Adrenal gland (tissue), 12 donors: ENCODE measurements around the gene IQGAP3. TPM values are rescaled to one million over a fixed set of nuclear protein-coding genes. Genes with fewer than 3 reads are reported as not detected.

Source experiments
- DNase-seq, 7 donors: peaks; one replicate each; pipeline ENCODE4 v3.0.0-alpha.2; 2019 to 2020
- H3K27ac ChIP-seq, 5 donors: fragments of 200-600 bp; sonication (generic) in 4 of 5; 1 replicate in 3 of 5; 2 replicates in 2 of 5; pipeline versions ENCODE4 v1.5.1 to v1.8.0; 2016 to 2020; ENCODE audit warnings: mild to moderate bottlenecking in 1 of 5
- H3K27me3 ChIP-seq: fragments of 200-600 bp; 2 replicates; pipeline ENCODE4 v1.8.0; 2021
- H3K36me3 ChIP-seq, 2 donors: fragments of 200-600 bp; replicated peaks in 1 of 2; 1 replicate in 1 of 2; 2 replicates in 1 of 2; pipeline versions ENCODE4 v1.5.1 to v1.8.0; 2018 to 2022
- H3K4me1 ChIP-seq, 2 donors: fragments of 200-600 bp; replicated peaks in 1 of 2; 1 replicate in 1 of 2; 2 replicates in 1 of 2; pipeline versions ENCODE4 v1.5.1 to v1.8.0; 2018 to 2021
- H3K4me3 ChIP-seq, 4 donors: fragments of 200-600 bp; sonication (generic) in 3 of 4; one replicate each; pipeline ENCODE4 v1.5.1; 2016 to 2018
- H3K9me3 ChIP-seq, 3 donors: fragments of 200-600 bp; sonication (generic) in 1 of 3; replicated peaks in 1 of 3; 1 replicate in 2 of 3; 2 replicates in 1 of 3; pipeline versions ENCODE4 v1.5.1 to v1.8.0; 2016 to 2021
- POLR2A ChIP-seq, 2 donors: fragments of 450-650 bp; IDR thresholded peaks; one replicate each; pipeline ENCODE4 v1.6.1; 2017; ENCODE audit warnings: antibody characterized with exemption in 2 of 2, mild to moderate bottlenecking in 2 of 2, moderate library complexity in 1 of 2
- WGBS, 4 donors: extraction: QIAGEN DNeasy Blood & Tissue Kit in 2 of 4; methylation state at CpG; one replicate each; pipeline versions ENCODE4 v1.1.5 to v1.1.7; 2013 to 2017; 5-methylcytosine and 5-hydroxymethylcytosine counted together
- intact Hi-C, 2 donors: fragments of 100-400 bp; cut with DNase I; formaldehyde crosslinking; loops; one replicate each; pipeline versions ENCODE4 v1.14.1 to v1.15.0; 2022 to 2023
- polyA plus RNA-seq, 3 donors: library from polyadenylated mRNA; stranded (reverse); fragments of 200-250 nt in 2 of 3; fragments of 350-450 nt in 1 of 3; fragmentation: Illumina TruSeq in 1 of 3; extraction: RNeasy Lipid Tissue Mini Kit (QIAGEN cat#74804) in 1 of 3; gene quantifications; one replicate each; pipeline ENCODE4 v1.2.3, GENCODE V29; 2013 to 2014
- total RNA-seq, 9 donors: library from RNA; depleted of rRNA in 4 of 9; stranded (reverse); fragments of >200 nt in 4 of 9; fragments of 120-200 nt in 1 of 9; fragmentation: NEBNext Ultra II Directional in 1 of 9; extraction: Animal tissue kit (Norgen Biotek cat#: 25700) in 1 of 9; gene quantifications; one replicate each; pipeline versions ENCODE4 v1.1.0 to v1.2.4, GENCODE V29; 2013 to 2023
- TF ChIP-seq, protein P1 (sequence below), 6 experiments: fragments of 450-650 bp in 4 of 6; fragments of 200-600 bp in 2 of 6; sonication (generic) in 1 of 6; IDR thresholded peaks; 1 replicate in 5 of 6; 2 replicates in 1 of 6; pipeline versions ENCODE4 v1.5.1 to v1.8.0; 2016 to 2021; ENCODE audit warnings: antibody characterized with exemption in 6 of 6, mild to moderate bottlenecking in 2 of 6, moderate library complexity in 1 of 6
- donor health status: healthy with polysubstance abuse.
- donor health status: Bipolar disorder and iron deficiency.
- donor health status: DM: yes; HTN: yes; CAD: no.
- donor health status: DM: no; HTN: no; CAD: no.
- donor health status: DM: no; HTN: no; CAD: no.
- donor health status: DM: yes; HTN: yes; CAD: no.

IQGAP3 gene
- total and polyA plus RNA-seq, 12 donors, result 0.16 to 5.3 (median 0.80) TPM

DNA sequence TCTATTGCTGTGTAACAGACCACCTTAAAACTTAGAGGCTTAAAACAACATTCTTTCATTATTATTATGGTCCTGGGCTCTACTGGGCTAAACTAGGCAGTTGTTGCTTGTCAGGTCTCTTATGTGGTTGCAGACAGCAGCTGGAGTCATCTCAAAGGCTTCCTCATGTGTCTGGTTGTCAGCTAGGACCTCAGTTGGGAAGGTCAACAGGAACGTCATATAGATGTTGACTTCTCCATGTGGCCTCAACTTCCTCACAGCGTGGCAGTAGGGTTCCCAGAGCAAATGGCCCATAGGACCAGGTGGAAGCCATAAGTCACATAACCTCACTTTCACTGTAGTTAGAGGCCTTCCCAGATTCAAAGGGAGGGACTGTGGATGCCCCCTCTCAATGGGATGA, 56.4 kb downstream of the IQGAP3 start:
- WGBS, 4 donors, result 42 to 64% (median 53%) methylated on average over 2 of the region's 2 CpGs
- DNase-seq, result no peak
- Histone ChIP-seq H3K27me3 (no peaks in the 10 kb centered on the region), H3K4me1 (peaks cover 0 to 8% of the 10 kb centered on the region in 2 donors), H3K4me3 (no peak overlapping the region), H3K9me3 (no peaks in the 10 kb centered on the region), H3K36me3 (no peaks in the 10 kb centered on the region), H3K27ac (no peak overlapping the region)
- TF ChIP-seq POLR2A (IDR thresholded peaks at IDR 0.05), result no peak
- TF ChIP-seq, protein P1, sequence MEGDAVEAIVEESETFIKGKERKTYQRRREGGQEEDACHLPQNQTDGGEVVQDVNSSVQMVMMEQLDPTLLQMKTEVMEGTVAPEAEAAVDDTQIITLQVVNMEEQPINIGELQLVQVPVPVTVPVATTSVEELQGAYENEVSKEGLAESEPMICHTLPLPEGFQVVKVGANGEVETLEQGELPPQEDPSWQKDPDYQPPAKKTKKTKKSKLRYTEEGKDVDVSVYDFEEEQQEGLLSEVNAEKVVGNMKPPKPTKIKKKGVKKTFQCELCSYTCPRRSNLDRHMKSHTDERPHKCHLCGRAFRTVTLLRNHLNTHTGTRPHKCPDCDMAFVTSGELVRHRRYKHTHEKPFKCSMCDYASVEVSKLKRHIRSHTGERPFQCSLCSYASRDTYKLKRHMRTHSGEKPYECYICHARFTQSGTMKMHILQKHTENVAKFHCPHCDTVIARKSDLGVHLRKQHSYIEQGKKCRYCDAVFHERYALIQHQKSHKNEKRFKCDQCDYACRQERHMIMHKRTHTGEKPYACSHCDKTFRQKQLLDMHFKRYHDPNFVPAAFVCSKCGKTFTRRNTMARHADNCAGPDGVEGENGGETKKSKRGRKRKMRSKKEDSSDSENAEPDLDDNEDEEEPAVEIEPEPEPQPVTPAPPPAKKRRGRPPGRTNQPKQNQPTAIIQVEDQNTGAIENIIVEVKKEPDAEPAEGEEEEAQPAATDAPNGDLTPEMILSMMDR (IDR thresholded peaks at IDR 0.05), result no peak
- intact Hi-C loops, result no loop called here

DNA sequence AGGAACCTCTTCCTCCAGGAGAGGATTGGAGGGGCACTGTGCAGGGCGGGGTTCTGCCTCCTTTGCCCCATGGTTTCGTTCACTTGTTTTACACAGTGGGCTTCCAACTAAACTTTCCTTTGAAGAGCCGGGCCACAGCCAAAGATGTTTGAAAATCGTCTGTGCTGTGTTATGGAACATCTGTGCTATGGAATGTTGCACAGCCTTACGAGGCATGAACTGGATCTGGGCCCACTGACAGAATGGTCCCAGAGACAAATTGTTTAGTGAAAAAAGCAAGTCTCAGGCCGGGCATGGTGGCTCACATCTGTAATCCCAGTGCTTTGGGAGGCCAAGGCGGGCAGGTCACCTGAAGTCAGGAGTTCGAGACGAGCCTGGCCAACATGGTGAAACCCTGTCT, 59.2 kb downstream of the IQGAP3 start:
- WGBS, 4 donors, result 79 to 83% (median 79%) methylated on average over 9 of the region's 9 CpGs
- intact Hi-C loops, result no loop called here
- peaks cover 0 to 20% of the 10 kb centered on the region in 2 donors for H3K4me1 ChIP-seq

DNA sequence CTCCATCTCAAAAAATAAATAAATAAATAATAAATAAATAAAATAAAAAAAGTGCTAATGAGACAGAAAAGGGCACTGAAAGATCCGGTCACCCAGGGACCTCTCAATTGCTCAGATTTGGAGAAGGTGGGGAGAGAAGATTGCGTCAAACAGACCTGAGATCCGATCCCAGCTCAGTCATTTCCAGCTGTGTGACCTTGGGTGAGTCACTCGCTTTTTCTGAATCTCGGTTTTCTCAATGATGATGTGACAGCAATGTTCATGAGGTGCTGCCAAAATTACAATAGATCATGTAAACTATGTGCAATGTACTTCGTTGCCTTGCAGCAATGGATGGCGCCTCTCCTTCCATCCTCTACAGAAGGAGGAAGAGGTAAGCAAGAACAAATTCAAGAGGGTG, 60.7 kb downstream of the IQGAP3 start:
- peaks cover 0 to 20% of the 10 kb centered on the region in 2 donors for H3K4me1 ChIP-seq
- H3K4me3 ChIP-seq, result no peak overlapping the region
- H3K9me3 ChIP-seq, result no peaks in the 10 kb centered on the region
- peak overlapping the region in 3 of 5 donors; percentile 20 to 84 (median 61) for H3K27ac ChIP-seq
- H3K36me3 ChIP-seq, result no peaks in the 10 kb centered on the region
- 44 to 51% (median 47%) methylated on average over 7 of the region's 7 CpGs for WGBS, 4 donors
- intact Hi-C loops, result no loop called here
- TF ChIP-seq POLR2A (IDR thresholded peaks at IDR 0.05), result no peak
- TF ChIP-seq, protein P1 (IDR thresholded peaks at IDR 0.05), result no peak
- no peaks in the 10 kb centered on the region for H3K27me3 ChIP-seq
- peak; percentile 50 to 81 (median 73) for DNase-seq

More for the DNA sequence above, 59.2 kb downstream of the IQGAP3 start:
- Histone ChIP-seq H3K9me3 (no peaks in the 10 kb centered on the region), H3K27ac (no peak overlapping the region), H3K4me3 (no peak overlapping the region), H3K27me3 (no peaks in the 10 kb centered on the region), H3K36me3 (no peaks in the 10 kb centered on the region)
- no peak for TF ChIP-seq POLR2A (IDR thresholded peaks at IDR 0.05)
- TF ChIP-seq, protein P1 (IDR thresholded peaks at IDR 0.05), result no peak
- no peak for DNase-seq

DNA sequence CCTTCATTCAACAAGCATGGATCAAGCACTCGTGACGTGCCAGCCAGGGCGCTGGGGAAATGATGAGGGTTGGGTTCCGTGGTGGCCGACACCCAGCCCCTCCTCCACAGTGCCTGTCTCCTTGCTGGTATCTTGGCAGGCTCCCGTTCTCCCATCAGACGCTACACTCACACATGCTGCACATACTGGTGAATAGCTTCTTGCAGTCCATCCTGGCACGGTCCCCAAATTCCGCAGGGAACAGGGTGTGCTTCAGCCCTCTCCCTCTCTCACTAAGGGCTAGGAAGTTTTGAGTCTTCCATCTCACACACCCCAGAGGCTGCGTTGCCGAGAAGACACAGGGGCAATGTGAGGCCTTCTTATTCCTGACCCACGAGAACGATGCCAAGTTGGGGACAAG, 61.7 kb downstream of the IQGAP3 start:
- peak overlapping the region in 4 of 5 donors; percentile 20 to 84 (median 51) for H3K27ac ChIP-seq
- TF ChIP-seq POLR2A (IDR thresholded peaks at IDR 0.05), result no peak
- TF ChIP-seq, protein P1 (IDR thresholded peaks at IDR 0.05), result no peak
- WGBS, 4 donors, result 61 to 74% (median 69%) methylated on average over 13 of the region's 13 CpGs
- intact Hi-C loops, result no loop called here
- peaks cover 4 to 23% of the 10 kb centered on the region in 2 donors for H3K4me1 ChIP-seq
- no peaks in the 10 kb centered on the region for H3K36me3 ChIP-seq
- no peak overlapping the region for H3K4me3 ChIP-seq
- no peaks in the 10 kb centered on the region for H3K9me3 ChIP-seq
- no peaks in the 10 kb centered on the region for H3K27me3 ChIP-seq
- DNase-seq, result peak; percentile 54 to 94 (median 84)
